NCI-H128 (cell line): Measurements from ENCODE around the gene MOB3B.
"Not testable (repeated sequence)": the region's sequence is repeated elsewhere in the genome, so short reads cannot be mapped to it uniquely, and the experiment has no call there.

ENCODE experiments used
- DNase-seq: peaks from one replicate; lab custom pipeline; 2025; ENCODE audit not compliant: unreplicated experiment; lab: John Stamatoyannopoulos, UW

Gene MOB3B

GRCh38 chr9:27451207-27451797 is 78.3 kb downstream of the MOB3B start:
- DNase-seq: no peak

GRCh38 chr9:27450752-27451151 is 78.9 kb downstream of the MOB3B start:
- no peak for DNase-seq

- DNase-seq: not testable (repeated sequence)
Observed at GRCh38 chr9:27448356-27448755, 81.3 kb downstream of the MOB3B start.

- peak; percentile 39 for DNase-seq
Observed at GRCh38 chr9:27447031-27447683, 82.5 kb downstream of the MOB3B start.

GRCh38 chr9:27445688-27446087 is 83.9 kb downstream of the MOB3B start:
- no peak for DNase-seq

- no peak for DNase-seq
Observed at GRCh38 chr9:27445057-27445595, 84.5 kb downstream of the MOB3B start.

GRCh38 chr9:27442464-27442863 is 87.2 kb downstream of the MOB3B start:
- no peak for DNase-seq

GRCh38 chr9:27441741-27442070 is 87.9 kb downstream of the MOB3B start:
- no peak for DNase-seq

- DNase-seq: no peak
Observed at GRCh38 chr9:27440888-27441740, 88.5 kb downstream of the MOB3B start.

- DNase-seq: no peak
Observed at GRCh38 chr9:27438522-27438921, 91.1 kb downstream of the MOB3B start.

GRCh38 chr9:27437652-27438373 is 91.8 kb downstream of the MOB3B start:
- no peak for DNase-seq

- DNase-seq: no peak
Observed at GRCh38 chr9:27436234-27436633, 93.4 kb downstream of the MOB3B start.

GRCh38 chr9:27433631-27434325 is 95.8 kb downstream of the MOB3B start:
- DNase-seq: no peak

- no peak for DNase-seq
Observed at GRCh38 chr9:27432308-27432707, 97.3 kb downstream of the MOB3B start.

GRCh38 chr9:27431543-27432147 is 98.0 kb downstream of the MOB3B start:
- DNase-seq: no peak

- no peak for DNase-seq
Observed at GRCh38 chr9:27430750-27431535, 98.7 kb downstream of the MOB3B start.

- DNase-seq: no peak
Observed at GRCh38 chr9:27429917-27430316, 99.7 kb downstream of the MOB3B start.

GRCh38 chr9:27429436-27429835 is 100.2 kb downstream of the MOB3B start:
- no peak for DNase-seq

GRCh38 chr9:27428551-27428950 is 101.1 kb downstream of the MOB3B start:
- DNase-seq: no peak

- no peak for DNase-seq
Observed at GRCh38 chr9:27427272-27427643, 102.4 kb downstream of the MOB3B start.
